HG03520 (cell line): Measurements from ENCODE around the gene FUT6.
"Not testable (repeated sequence)": the region's sequence is repeated elsewhere in the genome, so short reads cannot be mapped to it uniquely, and the experiment has no call there.

Source experiments
- ATAC-seq: cut with Tn5 transposase; IDR thresholded peaks from one replicate; pipeline ENCODE4 v1.9.1; 2021; ENCODE audit warnings: mild to moderate bottlenecking, moderate library complexity; ENCODE audit not compliant: unreplicated experiment

The FUT6 gene

DNA sequence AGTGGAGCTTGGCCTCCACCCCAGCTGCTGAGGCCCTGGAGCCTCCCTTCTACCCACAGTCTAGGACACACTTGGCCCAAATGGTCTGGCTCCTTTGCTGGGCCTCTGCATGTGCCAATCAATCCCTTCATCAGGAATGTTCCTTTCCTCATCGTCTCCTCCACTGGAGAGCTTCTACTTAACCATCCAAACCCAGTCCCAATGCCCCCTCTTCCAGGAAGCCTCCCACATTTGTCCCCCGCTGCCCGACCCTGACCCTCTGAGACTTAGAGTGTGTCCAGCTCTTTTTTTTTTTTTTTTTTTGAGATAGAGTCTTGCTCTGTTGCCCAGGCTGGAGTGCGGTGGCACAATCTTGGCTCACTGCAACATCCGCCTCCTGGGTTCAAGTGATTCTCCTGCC lies 51.1 kb downstream of the FUT6 start:
- ATAC-seq: no peak

DNA sequence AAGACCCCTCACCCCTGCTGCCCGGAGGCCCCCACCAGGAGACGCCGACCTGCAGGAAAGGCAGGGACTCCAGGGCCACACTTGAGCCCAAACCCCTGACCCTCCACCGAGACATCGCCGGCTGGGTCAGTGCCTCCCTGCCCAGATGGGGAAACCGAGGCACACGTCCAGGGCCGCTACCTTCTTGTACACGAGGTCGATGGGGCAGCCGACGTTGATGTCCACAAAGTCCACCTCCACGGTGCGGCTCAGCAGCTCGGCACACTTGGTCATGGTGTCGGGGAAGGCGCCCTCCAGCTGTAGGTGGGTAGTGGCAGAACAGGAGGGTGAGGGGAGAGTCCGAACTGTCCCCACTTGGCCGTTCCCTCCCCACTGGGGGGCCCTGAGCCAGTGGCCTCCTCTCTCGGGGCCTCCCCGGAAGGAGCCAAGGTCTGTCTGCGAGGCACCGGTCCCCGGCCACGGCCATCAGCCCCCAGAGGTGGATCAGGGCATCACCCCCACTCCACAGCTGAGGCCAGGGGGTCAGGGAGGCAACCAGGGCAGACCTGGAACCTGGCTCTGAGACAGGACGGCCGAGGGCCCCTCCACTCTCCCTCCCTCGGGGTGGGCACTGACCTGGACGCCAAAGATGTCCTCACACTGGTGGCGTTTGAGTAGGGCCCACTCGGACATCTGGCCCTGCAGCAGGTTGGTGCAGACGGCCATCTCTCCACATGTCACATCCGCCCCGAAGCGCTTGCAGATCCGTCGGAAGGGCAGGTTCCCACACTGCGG lies 51.9 kb downstream of the FUT6 start:
- ATAC-seq: no peak

DNA sequence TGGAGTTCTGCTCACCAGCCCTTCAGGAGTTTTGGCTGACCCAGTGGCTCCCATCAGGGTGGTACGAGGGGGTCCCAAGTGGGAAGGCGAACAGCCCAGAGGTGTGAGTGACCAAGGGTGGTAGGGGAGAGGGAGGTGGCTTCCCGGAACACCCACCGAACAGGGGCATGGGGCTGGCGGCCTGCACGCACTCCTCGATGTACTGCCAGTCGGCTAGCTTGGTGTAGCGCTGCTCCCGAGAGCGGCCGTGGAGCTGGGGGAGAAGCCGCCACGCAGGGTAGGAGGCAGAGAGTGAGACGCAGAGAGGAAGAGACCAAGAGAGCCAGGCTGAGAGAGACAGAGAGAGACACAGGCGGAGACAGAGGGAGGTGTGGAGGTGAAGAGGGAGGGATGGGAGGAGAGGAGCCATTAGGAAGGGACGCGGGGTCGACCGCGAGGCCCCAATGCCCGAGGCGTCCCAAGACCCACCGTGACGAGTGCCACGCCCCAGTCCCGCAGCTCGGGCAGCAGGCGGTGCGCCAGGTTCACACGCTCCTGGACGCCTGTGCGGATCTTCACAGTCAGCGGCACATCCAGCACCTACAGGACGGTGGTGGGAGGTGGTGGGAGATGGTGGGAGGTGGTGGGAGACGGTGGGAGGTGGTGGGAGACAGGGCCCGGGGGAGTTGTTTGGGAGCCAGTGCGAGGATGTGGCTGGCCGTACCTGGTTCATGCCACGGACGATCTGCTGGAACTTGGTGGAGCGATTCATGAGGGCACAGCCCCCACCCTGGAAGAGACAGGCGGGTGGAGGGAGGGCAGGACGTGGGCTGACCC lies 52.7 kb downstream of the FUT6 start:
- ATAC-seq: no peak

DNA sequence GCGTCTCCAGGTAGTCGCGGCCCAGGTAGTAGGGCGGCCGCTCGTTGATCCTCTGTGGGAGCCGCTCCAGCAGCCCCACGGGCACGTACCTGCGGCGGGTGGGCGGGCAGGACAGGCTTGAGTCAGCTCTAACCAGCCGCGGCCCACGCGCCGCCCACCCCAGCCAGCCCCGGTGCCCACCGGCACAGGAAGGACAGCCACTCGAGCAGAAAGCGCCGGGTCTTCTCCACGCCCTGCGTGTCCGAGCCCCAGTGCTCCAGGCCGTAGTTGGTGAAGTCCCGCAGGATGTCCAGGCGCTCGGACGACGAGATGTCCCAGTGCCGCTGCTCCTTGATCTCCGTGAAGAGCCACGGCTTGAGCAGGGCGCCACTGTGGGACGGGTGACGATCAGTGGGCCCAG lies 54.1 kb downstream of the FUT6 start:
- ATAC-seq: no peak

DNA sequence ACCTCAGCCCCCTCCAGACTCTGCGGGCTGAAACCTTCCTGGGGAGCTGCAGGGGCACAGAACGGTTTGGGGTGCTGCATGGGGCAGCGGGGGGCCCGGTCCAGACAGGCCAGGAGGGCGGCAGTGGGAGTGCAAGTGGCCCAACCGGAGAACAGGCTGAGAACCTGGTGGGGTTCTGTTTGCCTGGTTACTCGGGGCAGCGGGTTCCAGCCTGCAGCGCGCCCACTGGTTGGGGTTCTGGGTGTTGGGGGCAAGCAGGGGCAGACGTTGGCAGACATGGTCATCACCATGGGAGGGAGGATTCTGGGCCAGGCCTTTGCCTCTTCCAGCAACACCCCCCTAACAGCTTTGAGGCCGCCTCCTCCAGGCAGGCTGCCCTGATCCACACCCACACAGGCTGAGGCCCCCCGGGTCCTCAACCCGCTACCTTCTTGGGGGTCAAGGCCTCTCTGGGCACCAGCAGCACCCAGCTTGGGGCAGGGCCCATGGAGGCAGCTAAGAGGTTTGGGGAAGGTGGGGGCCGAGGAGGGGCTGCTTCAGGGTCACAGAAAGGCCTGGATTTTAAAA lies 54.8 kb downstream of the FUT6 start, which contains the start of gene PRR22:
PRR22 (minus strand) TSS at position 166 of the 567 bp plus-strand sequence; CDS start at position 80, 86 bp downstream.
- no peak for ATAC-seq

DNA sequence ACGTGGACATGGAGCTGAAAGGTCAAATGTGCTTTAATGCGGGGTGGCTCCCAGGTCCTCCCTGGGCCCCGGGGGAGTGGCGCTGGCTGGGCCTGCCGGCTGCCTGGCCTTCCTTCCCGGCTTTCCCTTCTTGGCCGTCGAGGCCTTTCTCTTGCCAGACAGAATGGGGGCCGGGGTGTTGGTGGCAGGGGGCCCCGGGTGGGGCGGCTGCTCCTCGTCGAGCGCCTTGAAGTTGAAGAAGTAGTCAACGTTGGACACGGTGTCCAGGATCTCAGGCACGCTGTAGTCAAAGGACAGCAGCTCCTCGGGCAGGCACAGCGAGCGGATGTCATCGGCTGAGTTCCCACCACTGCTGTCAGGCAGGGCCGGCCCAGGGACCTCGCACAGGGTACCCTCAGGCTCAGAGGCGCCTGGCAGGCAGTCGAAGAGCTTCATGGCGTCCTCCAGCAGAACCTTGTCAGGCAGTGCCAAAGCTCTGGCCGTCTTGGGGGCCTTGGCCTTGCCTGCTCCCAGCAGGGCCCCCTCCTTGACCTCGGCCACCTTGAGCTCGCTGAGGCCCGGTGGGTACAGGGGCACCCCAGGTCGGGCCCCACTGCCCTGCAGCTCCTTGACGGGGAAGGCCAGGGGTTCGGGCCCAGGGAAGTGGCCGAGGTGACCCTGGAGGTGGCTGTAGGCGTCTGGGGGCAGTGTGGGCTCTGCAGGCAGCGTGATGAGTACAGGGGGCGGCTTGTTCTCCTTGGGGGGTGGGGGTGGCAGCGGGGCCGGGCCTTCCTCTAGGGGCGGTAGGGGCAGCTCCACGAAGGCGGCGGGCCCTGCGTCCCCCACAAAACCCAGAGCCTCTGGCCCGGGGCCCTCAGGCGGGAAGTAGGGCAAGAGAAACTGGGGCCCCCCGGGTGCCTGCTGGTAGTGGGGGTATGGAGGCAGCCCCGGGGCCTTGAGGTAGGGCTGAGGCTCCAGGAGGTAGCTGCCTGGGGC lies 56.3 kb downstream of the FUT6 start:
- ATAC-seq: no peak

DNA sequence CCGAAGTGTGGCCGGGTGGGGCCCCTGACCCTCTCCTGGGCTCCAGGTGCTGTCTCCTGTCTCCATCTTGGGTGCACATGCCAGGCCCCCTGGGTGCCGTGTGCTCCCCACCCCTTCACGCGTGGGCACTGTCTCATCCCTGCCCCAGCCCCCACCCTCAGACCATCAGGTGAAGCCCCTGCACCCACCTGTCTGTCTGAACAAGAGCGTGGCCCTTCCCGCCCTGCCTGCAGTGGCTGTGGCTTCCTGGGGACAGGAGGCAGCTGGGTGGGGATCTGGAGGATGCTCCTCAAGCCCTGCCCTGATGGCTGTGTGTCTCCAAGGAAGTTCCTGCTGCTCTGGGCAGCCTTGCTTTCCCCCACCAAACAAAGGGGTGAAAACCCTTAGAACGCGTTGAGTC lies 57.2 kb downstream of the FUT6 start:
- no peak for ATAC-seq

DNA sequence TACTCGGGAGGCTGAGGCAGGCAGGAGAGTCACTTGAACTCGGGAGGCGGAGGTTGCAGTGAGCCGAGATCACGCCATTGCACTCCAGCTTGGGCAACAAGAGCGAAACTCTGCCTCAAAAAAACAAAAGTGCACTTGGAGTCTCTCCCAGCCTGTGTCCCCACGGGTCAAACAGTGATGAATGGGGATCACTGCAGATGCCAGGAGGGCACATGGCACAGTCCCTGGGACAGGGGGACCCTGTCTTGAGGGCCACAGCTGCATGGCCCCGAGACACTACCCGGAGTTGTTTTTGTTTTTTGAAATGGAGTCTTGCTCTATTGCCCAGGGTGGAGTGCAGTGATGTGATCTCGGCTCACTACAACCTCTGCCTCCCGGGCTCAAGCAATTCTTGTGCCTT lies 58.6 kb downstream of the FUT6 start:
- ATAC-seq: not testable (repeated sequence)
